T-helper 22 cell (primary cell): Measurements from ENCODE around the gene SELENOW.
"Not testable (repeated sequence)": the region's sequence is repeated elsewhere in the genome, so short reads cannot be mapped to it uniquely, and the experiment has no call there.

ENCODE experiments used
- DNase-seq: peaks from one replicate; pipeline ENCODE4 v3.0.0-alpha.2; 2020; ENCODE audit warnings: low read depth

SELENOW gene

GRCh38 chr19:47756953-47757608 lies 21.4 kb upstream of the SELENOW start:
- no peak for DNase-seq

DNA sequence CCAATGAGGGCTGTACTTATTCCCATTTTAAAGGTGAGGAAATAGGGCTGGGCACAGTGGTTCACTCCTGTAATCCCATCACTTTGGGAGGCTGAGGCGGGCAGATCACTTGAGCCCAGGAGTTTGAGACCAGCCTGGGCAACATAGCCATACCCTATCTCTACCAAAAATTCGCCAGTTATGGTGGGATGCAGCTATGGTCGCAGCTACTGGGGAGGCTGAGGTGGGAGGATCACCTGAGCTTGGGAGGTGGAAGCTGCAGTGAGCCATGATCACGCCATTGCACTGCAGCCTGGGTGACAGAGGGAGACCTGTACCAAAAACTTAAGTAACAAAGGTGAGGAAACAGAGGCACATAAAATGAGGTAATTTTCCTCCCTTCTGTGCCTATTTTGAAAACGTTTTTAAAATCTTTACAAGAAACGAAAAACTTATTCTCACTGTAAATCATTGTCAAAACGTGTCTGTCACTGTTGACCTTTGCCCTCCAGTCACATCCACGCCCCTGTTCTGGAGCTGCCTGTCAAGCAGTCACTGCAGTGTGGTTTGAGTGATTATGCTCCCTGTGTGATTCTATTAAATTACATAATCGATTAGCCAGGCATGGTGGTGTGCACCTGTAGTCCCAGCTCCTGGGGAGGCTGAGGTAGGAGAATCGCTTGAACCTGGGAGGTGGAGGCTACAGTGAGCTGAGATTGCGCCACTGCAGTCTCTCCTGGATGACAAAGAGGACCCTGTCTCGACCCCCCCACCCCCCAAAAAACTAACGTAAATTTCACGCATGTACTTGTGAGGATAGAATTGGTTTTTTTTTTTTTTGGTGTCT lies 20.7 kb upstream of the SELENOW start:
- no peak for DNase-seq

GRCh38 chr19:47758443-47758804 lies 20.1 kb upstream of the SELENOW start:
- DNase-seq: no peak

DNA sequence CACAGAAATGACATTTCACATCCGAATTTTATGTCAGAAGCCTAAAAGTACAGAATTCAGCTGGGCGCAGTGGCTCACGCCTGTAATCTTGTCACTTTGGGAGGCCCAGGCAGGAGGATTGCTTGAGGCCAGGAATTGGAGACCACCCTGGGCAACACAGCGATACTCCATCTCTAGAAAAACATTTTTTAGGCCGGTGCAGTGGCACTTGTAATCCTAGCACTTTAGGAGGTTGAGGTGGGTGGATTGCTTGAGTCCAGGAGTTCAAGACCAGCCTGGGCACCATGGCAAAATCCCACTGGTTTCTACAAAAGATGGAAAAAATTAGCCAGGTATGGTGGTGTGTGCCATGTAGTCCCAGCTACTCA lies 17.9 kb upstream of the SELENOW start:
- no peak for DNase-seq

DNA sequence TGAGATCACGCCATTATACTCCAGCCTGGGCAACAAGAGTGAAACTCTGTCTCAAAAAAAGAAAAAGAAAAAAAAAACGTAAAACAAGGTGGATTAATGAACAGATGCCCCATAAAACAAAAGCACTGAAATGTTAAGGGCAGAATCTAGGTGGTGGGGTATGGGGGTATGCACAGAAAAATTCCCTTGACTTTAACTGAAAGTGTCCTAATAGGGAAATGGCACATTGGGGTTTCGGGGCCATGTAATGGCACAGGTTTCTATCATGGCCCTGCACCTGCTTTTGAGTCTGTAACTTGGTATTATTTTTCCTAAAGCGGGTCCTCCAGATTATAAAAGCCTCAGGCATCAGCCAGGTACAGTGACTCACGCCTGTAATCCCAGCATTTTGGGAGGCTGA lies 16.9 kb upstream of the SELENOW start:
- no peak for DNase-seq

- DNase-seq: no peak
Measured at GRCh38 chr19:47762151-47762550, 16.4 kb upstream of the SELENOW start.

- no peak for DNase-seq
Measured at GRCh38 chr19:47762615-47763308, 15.7 kb upstream of the SELENOW start.

GRCh38 chr19:47764705-47765104 lies 13.8 kb upstream of the SELENOW start:
- not testable (repeated sequence) for DNase-seq

GRCh38 chr19:47765523-47766358 lies 12.8 kb upstream of the SELENOW start:
- no peak for DNase-seq

GRCh38 chr19:47766359-47766620 lies 12.2 kb upstream of the SELENOW start:
- DNase-seq: no peak

DNA sequence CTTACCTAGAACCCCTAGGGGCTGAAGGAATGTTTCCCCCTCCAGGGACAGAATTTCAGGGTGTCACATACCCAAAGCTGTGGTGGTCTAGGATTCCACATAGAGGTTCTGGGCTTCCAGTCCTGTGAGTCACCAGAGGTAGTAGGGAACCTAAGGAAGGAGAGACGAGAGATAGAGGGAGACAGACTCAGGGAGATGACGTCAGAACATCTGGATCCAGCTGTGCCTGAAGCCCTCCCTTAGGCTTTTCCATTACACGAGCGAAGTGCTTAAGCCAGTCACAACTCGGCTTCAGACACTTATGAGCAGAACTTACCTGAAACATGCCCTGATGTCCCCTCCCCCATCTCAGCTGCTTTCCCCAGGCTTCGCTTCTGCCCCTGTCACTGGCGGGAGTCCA lies 11.8 kb upstream of the SELENOW start:
- DNase-seq: no peak

- no peak for DNase-seq
Measured at GRCh38 chr19:47767349-47767748, 11.2 kb upstream of the SELENOW start.

GRCh38 chr19:47768604-47769003 lies 9.9 kb upstream of the SELENOW start:
- no peak for DNase-seq

- DNase-seq: no peak
Measured at GRCh38 chr19:47769534-47769933, 9.0 kb upstream of the SELENOW start.

GRCh38 chr19:47771291-47771690 lies 7.2 kb upstream of the SELENOW start:
- DNase-seq: not testable (repeated sequence)

GRCh38 chr19:47776568-47776967 lies 1.9 kb upstream of the SELENOW start:
- no peak for DNase-seq

DNA sequence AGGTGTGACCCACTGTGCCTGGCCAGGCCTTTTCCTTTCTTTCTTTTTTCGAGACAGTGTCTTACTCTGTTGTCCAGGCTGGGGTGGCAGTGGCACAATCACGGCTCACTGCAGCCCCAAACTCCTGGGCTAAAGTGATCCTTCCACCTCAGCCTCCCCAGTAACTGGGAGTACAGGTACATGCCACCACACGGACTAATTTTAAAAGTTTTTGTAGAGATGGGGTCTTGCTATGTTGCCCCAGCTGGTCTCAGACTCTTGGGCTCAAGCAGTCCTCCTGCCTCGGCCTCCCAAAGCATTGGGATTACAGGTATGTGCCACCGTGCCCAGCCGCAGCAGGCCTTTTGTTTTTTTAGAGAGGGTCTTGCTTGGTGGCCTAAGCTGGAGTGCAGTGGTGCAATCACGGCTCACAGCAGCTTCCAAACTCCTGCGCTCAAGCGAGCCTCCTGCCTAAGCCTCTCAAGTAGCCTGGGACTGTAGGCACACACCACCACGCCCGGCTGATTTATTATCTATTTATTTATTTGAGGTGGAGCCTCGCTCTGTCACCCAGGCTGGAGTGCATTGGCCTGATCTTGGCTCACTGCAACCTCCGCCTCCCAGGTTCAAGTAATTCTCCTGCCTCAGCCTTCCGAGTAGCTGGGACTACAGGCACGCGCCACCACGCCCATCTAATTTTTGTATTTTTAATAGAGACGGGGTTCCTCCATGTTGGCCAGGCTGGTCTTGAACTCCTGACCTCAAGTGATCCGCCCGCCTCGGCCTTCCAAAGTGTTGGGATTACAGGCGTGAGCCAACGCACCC lies 1.1 kb upstream of the SELENOW start:
- not testable (repeated sequence) for DNase-seq

- DNase-seq: no peak
Measured at GRCh38 chr19:47778954-47779351, 450 bp downstream of the SELENOW start.

DNA sequence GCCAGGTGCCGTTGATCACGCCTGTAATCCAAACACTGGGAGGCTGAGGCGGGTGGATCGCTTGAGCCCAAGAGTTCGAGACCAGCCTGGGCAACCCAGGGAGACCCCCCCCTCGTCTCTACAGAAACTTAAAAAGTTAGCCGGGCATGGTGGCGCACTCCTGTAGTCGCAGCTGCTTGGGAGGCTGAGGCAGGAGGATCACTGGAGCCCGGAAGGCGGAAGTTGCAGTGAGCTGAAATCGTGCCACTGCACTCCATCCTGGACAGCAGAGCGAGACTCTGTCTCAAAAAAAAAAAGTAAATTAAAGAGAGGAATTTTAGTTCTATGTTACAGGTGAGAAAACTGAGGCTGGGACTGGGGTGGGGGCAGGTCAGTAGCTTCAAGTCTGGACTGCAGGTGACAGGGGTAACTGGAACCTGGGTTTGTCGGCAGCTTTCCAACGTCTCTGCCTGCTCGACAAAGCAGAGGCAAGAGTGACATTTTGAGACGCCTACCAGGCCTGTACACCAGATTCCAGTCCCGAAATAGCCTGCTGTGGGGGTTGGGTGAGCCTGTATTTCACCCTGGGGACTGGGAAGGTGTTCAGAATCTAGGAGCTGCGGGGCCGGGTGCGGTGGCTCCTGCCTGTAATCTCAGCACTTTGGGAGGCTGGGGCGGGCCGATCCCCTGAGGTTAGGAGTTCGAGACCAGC lies 1.2 kb downstream of the SELENOW start:
- no peak for DNase-seq

GRCh38 chr19:47780215-47780551 lies 1.7 kb downstream of the SELENOW start:
- no peak for DNase-seq

- no peak for DNase-seq
Measured at GRCh38 chr19:47781590-47782262, 3.2 kb downstream of the SELENOW start.
